GM23248 (cell line): ENCODE data around the gene AFP. TPM values are rescaled to one million over a fixed set of nuclear protein-coding genes. Genes with fewer than 3 reads are reported as not detected.

Experiments used
- DNase-seq: peaks from one replicate; pipeline ENCODE4 v3.0.0-alpha.2; 2015
- H2AFZ ChIP-seq: fragments of 200-600 bp; sonication (generic); 2 replicates; pipeline ENCODE4 v1.6.1; 2016; ENCODE audit warnings: antibody characterized with exemption
- H3F3A ChIP-seq: fragments of 200-600 bp; sonication (generic); 2 replicates; pipeline ENCODE4 v1.6.1; 2016; ENCODE audit warnings: mild to moderate bottlenecking, antibody characterized with exemption, mixed run types; ENCODE audit not compliant: insufficient read depth
- H3K27ac ChIP-seq: fragments of 200-600 bp; sonication (generic); 2 replicates; pipeline ENCODE4 v1.5.1; 2016; ENCODE audit warnings: mild to moderate bottlenecking
- H3K27me3 ChIP-seq: fragments of 200-600 bp; sonication (generic); replicated peaks from 2 replicates; pipeline ENCODE4 v1.6.1; 2016; ENCODE audit warnings: mild to moderate bottlenecking; ENCODE audit not compliant: insufficient read depth
- H3K36me3 ChIP-seq: fragments of 200-600 bp; sonication (generic); 2 replicates; pipeline ENCODE4 v1.6.1; 2016; ENCODE audit warnings: low read depth, mild to moderate bottlenecking
- H3K4me1 ChIP-seq: fragments of 200-600 bp; sonication (generic); 2 replicates; pipeline ENCODE4 v1.6.1; 2016; ENCODE audit warnings: mild to moderate bottlenecking; ENCODE audit not compliant: insufficient read depth
- H3K4me2 ChIP-seq: fragments of 200-600 bp; sonication (generic); one replicate; pipeline ENCODE4 v1.6.1; 2016; ENCODE audit warnings: mild to moderate bottlenecking; ENCODE audit not compliant: unreplicated experiment
- H3K4me3 ChIP-seq: fragments of 200-600 bp; sonication (generic); 2 replicates; pipeline ENCODE4 v1.5.1; 2016; ENCODE audit warnings: mild to moderate bottlenecking
- H3K79me2 ChIP-seq: fragments of 200-600 bp; sonication (generic); 2 replicates; pipeline ENCODE4 v1.6.1; 2016; ENCODE audit warnings: mild to moderate bottlenecking; ENCODE audit not compliant: insufficient read depth
- H3K9ac ChIP-seq: fragments of 200-600 bp; sonication (generic); 2 replicates; pipeline ENCODE4 v1.6.1; 2016; ENCODE audit warnings: mild to moderate bottlenecking
- H3K9me2 ChIP-seq: fragments of 200-600 bp; sonication (generic); 2 replicates; pipeline ENCODE4 v1.6.1; 2016; ENCODE audit warnings: mixed run types, mild to moderate bottlenecking, moderate library complexity; ENCODE audit not compliant: insufficient read depth
- H3K9me3 ChIP-seq: fragments of 200-600 bp; sonication (generic); one replicate; pipeline ENCODE4 v1.6.1; 2017; ENCODE audit warnings: low read depth
- H4K20me1 ChIP-seq: fragments of 200-600 bp; sonication (generic); 2 replicates; pipeline ENCODE4 v1.6.0; 2016; ENCODE audit not compliant: insufficient read depth
- EZH2 ChIP-seq: fragments of 200-600 bp; sonication (generic); IDR thresholded peaks from 2 replicates; pipeline ENCODE4 v1.6.1; 2018; ENCODE audit warnings: antibody characterized with exemption, mild to moderate bottlenecking; ENCODE audit not compliant: insufficient read depth, poor library complexity, severe bottlenecking
- EZH2phosphoT487 ChIP-seq: fragments of 200-600 bp; sonication (generic); IDR thresholded peaks from 2 replicates; pipeline ENCODE4 v1.6.1; 2018; ENCODE audit warnings: antibody characterized with exemption, moderate library complexity, mild to moderate bottlenecking, low read depth; ENCODE audit not compliant: insufficient read depth
- WGBS, 2 experiments: methylation state at CpG; one replicate each; pipeline ENCODE4 v1.1.6; 2015 to 2017; ENCODE audit warnings: low lambda C conversion rate in 2 of 2, low coverage in 1 of 2; ENCODE audit errors: missing lambda C conversion rate in 2 of 2; 5-methylcytosine and 5-hydroxymethylcytosine counted together
- in situ Hi-C: fragments of 300-500 bp; cut with MboI; formaldehyde crosslinking; loops from 2 replicates; pipeline ENCODE4 v1.15.0; 2020
- polyA plus RNA-seq: library from polyadenylated mRNA; unstranded; fragments of >200 nt; fragmentation: Nextera tagmentation; extraction: Ambion mirVana; gene quantifications from 2 replicates; pipeline ENCODE4 v1.2.1, GENCODE V29; 2016
- total RNA-seq: library from RNA; depleted of rRNA; stranded (reverse); fragments of >200 nt; shearing (Covaris generic); gene quantifications from 2 replicates; pipeline ENCODE4 v1.2.3, GENCODE V29; 2014

The AFP gene
- total and polyA plus RNA-seq, 2 experiments from 2014 or later: 0.98 TPM; not detected in 1

GRCh38 chr4:73437558-73437956 lies 1.5 kb downstream of the AFP start:
- H3K9ac ChIP-seq: no peak overlapping the region
- in situ Hi-C loops: no loop called here
- no peaks in the 10 kb centered on the region for H3K4me1 ChIP-seq
- H3K9me2 ChIP-seq: no peaks in the 10 kb centered on the region
- TF ChIP-seq EZH2 (no peak), EZH2phosphoT487 (no peak)
- H3K36me3 ChIP-seq: no peaks in the 10 kb centered on the region
- no peak for DNase-seq
- H3K4me3 ChIP-seq: no peak overlapping the region
- no peak overlapping the region for H3K4me2 ChIP-seq
- no peak overlapping the region for H2AFZ ChIP-seq
- H3K79me2 ChIP-seq: no peaks in the 10 kb centered on the region
- no peak overlapping the region for H3K27ac ChIP-seq
- H4K20me1 ChIP-seq: no peaks in the 10 kb centered on the region
- H3K9me3 ChIP-seq: no peaks in the 10 kb centered on the region
- no peaks in the 10 kb centered on the region for H3F3A ChIP-seq
- no peaks in the 10 kb centered on the region for H3K27me3 ChIP-seq

- Histone ChIP-seq H3K27me3 (no peaks in the 10 kb centered on the region), H3F3A (no peaks in the 10 kb centered on the region), H3K27ac (no peak overlapping the region), H3K36me3 (no peaks in the 10 kb centered on the region), H3K9me3 (no peaks in the 10 kb centered on the region), H3K79me2 (no peaks in the 10 kb centered on the region), H3K9ac (no peak overlapping the region), H3K4me2 (no peak overlapping the region), H3K4me1 (no peaks in the 10 kb centered on the region), H4K20me1 (no peaks in the 10 kb centered on the region), H3K4me3 (no peak overlapping the region), H3K9me2 (no peaks in the 10 kb centered on the region), H2AFZ (no peak overlapping the region)
- DNase-seq: no peak
- in situ Hi-C loops: no loop called here
- WGBS, 2 experiments: 15 to 31% methylated on average over 1 of the region's 1 CpG
- no peak for TF ChIP-seq EZH2phosphoT487
- TF ChIP-seq EZH2: no peak
These were observed 2.0 kb downstream of the AFP start for GRCh38 chr4:73438048-73438447.

- no peaks in the 10 kb centered on the region for H3K79me2 ChIP-seq
- H3K36me3 ChIP-seq: no peaks in the 10 kb centered on the region
- H3K4me3 ChIP-seq: no peak overlapping the region
- H3K4me2 ChIP-seq: no peak overlapping the region
- DNase-seq: no peak
- H3F3A ChIP-seq: no peaks in the 10 kb centered on the region
- TF ChIP-seq EZH2phosphoT487 (no peak), EZH2 (no peak)
- H3K9ac ChIP-seq: no peak overlapping the region
- 31 to 35% methylated on average over 2 of the region's 2 CpGs for WGBS, 2 experiments
- 0 out of 2 replicates have a peak, but pooled peaks cover under 1% of the 10 kb centered on the region for H3K27me3 ChIP-seq
- H2AFZ ChIP-seq: no peak overlapping the region
- H3K4me1 ChIP-seq: no peaks in the 10 kb centered on the region
- H3K9me3 ChIP-seq: no peaks in the 10 kb centered on the region
- H4K20me1 ChIP-seq: no peaks in the 10 kb centered on the region
- H3K27ac ChIP-seq: no peak overlapping the region
- in situ Hi-C loops: no loop called here
- no peaks in the 10 kb centered on the region for H3K9me2 ChIP-seq
These were observed 2.7 kb downstream of the AFP start for GRCh38 chr4:73438582-73439215.

GRCh38 chr4:73439445-73439844 lies 3.4 kb downstream of the AFP start:
- no peaks in the 10 kb centered on the region for H3K4me1 ChIP-seq
- in situ Hi-C loops: no loop called here
- no peaks in the 10 kb centered on the region for H3K79me2 ChIP-seq
- no peak for TF ChIP-seq EZH2phosphoT487
- no peak for TF ChIP-seq EZH2
- no peak for DNase-seq
- 53 to 57% methylated on average over 2 of the region's 2 CpGs for WGBS, 2 experiments
- H2AFZ ChIP-seq: no peak overlapping the region
- no peaks in the 10 kb centered on the region for H3K9me2 ChIP-seq
- H3K4me2 ChIP-seq: no peak overlapping the region
- no peaks in the 10 kb centered on the region for H3K9me3 ChIP-seq
- no peak overlapping the region for H3K9ac ChIP-seq
- no peaks in the 10 kb centered on the region for H3K36me3 ChIP-seq
- H3K27ac ChIP-seq: no peak overlapping the region
- H3K27me3 ChIP-seq: 0 out of 2 replicates have a peak, but pooled peaks cover 3% of the 10 kb centered on the region
- H3K4me3 ChIP-seq: no peak overlapping the region
- H3F3A ChIP-seq: no peaks in the 10 kb centered on the region
- H4K20me1 ChIP-seq: no peaks in the 10 kb centered on the region

- H3K27me3 ChIP-seq: 0 out of 2 replicates have a peak, but pooled peaks cover 3% of the 10 kb centered on the region
- no peak overlapping the region for H3K9ac ChIP-seq
- DNase-seq: no peak
- H3K9me2 ChIP-seq: no peaks in the 10 kb centered on the region
- in situ Hi-C loops: no loop called here
- WGBS, 2 experiments: 60 to 61% methylated on average over 3 of the region's 3 CpGs
- H2AFZ ChIP-seq: no peak overlapping the region
- TF ChIP-seq EZH2 (no peak), EZH2phosphoT487 (no peak)
- H3K9me3 ChIP-seq: no peaks in the 10 kb centered on the region
- no peaks in the 10 kb centered on the region for H3K4me1 ChIP-seq
- no peak overlapping the region for H3K27ac ChIP-seq
- no peak overlapping the region for H3K4me3 ChIP-seq
- no peaks in the 10 kb centered on the region for H3K79me2 ChIP-seq
- H3F3A ChIP-seq: no peaks in the 10 kb centered on the region
- H3K36me3 ChIP-seq: no peaks in the 10 kb centered on the region
- H3K4me2 ChIP-seq: no peak overlapping the region
- no peaks in the 10 kb centered on the region for H4K20me1 ChIP-seq
These were observed 4.0 kb downstream of the AFP start for GRCh38 chr4:73439991-73440390.
